Uterus (tissue), 4 donors: ENCODE data around the gene DNAJC4. TPM values are rescaled to one million over a fixed set of nuclear protein-coding genes. Genes with fewer than 3 reads are reported as not detected.
A peak's percentile ranks its signal among the peaks of the same experiment; 100 is the strongest.

Experiments used
- DNase-seq, 2 donors: peaks; one replicate each; pipeline ENCODE4 v3.0.0-alpha.2; 2019 to 2020
- H3K27ac ChIP-seq, 2 donors: fragments of 200-600 bp; sonication (generic); 1 replicate in 1 of 2; 2 replicates in 1 of 2; pipeline ENCODE4 v1.5.1; 2016 to 2018
- H3K27me3 ChIP-seq, 2 donors: fragments of 200-600 bp; sonication (generic); one replicate each; pipeline ENCODE4 v1.5.1; 2018 to 2019; ENCODE audit warnings: control low read depth in 1 of 2
- H3K36me3 ChIP-seq, 2 donors: fragments of 200-600 bp; sonication (generic); one replicate each; pipeline ENCODE4 v1.5.1; 2019; ENCODE audit warnings: control low read depth in 1 of 2
- H3K4me1 ChIP-seq, 2 donors: fragments of 200-600 bp; sonication (generic); one replicate each; pipeline ENCODE4 v1.5.1; 2018 to 2019; ENCODE audit warnings: control low read depth in 1 of 2
- H3K4me3 ChIP-seq, 2 donors: fragments of 200-600 bp; sonication (generic); 1 replicate in 1 of 2; 2 replicates in 1 of 2; pipeline ENCODE4 v1.5.1; 2018 to 2019; ENCODE audit warnings: mild to moderate bottlenecking in 1 of 2
- H3K9me3 ChIP-seq, 2 donors: fragments of 200-600 bp; sonication (generic); one replicate each; pipeline ENCODE4 v1.5.1; 2019; ENCODE audit warnings: control low read depth in 1 of 2
- POLR2A ChIP-seq, 2 donors: fragments of 450-650 bp; IDR thresholded peaks; one replicate each; pipeline ENCODE4 v1.6.1; 2016; ENCODE audit warnings: antibody characterized with exemption in 2 of 2, mild to moderate bottlenecking in 1 of 2, moderate library complexity in 1 of 2
- intact Hi-C: fragments of 100-400 bp; cut with DNase I; formaldehyde crosslinking; loops from one replicate; pipeline ENCODE4 v1.15.1; 2023; ENCODE audit warnings: low total_unique reads
- total RNA-seq, 4 donors: library from RNA; depleted of rRNA in 3 of 4; stranded (reverse); fragments of >200 nt in 3 of 4; gene quantifications; one replicate each; pipeline versions ENCODE4 v1.1.0 to v1.2.4, GENCODE V29; 2014 to 2023
- TF ChIP-seq, protein P1 (sequence below), 4 experiments: fragments of 200-600 bp in 2 of 4; fragments of 450-650 bp in 2 of 4; sonication (generic) in 2 of 4; IDR thresholded peaks; one replicate each; pipeline ENCODE4 v1.5.1; 2016 to 2019; ENCODE audit warnings: antibody characterized with exemption in 4 of 4, mild to moderate bottlenecking in 2 of 4, moderate library complexity in 1 of 4
- donor health status: DM: yes; HTN: yes; CAD: no.

Gene DNAJC4
- total RNA-seq, 4 donors from 2014 or later: 7.9 to 28.6 (median 16.6) TPM; not detected in 1

DNA sequence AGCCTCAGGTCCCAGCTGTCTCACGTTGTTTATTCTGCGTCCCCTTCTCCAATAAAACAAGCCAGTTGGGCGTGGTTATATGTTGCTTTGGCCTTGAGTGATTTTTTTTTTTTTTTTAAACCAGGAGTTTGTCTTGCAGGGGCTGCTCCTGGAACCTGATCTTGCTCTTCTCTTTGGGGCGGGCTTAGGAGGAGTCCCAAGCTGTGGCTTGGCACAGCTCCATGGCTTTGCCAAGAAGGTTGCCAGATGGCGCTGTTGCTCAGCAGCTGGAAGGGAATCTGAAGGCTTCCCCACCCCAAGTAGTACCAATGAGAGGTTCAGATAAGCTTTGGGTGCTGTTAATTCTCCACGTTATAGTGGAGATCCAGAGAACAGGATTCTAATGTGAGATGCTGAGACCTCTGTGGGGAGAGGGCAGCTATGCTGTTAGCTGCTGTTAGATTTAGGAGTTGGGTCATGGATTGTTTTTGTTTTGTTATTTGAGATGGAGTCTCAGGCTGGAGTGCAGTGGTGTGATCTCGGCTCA lies 25.8 kb upstream of the DNAJC4 start:
- no peaks in the 10 kb centered on the region for H3K27me3 ChIP-seq
- no peaks in the 10 kb centered on the region for H3K9me3 ChIP-seq
- no peaks in the 10 kb centered on the region for H3K4me1 ChIP-seq
- H3K4me3 ChIP-seq: no peak overlapping the region
- intact Hi-C loops: no loop called here
- peak; percentile 86 to 88 for DNase-seq
- no peak for TF ChIP-seq POLR2A (IDR thresholded peaks at IDR 0.05)
- TF ChIP-seq, protein P1, sequence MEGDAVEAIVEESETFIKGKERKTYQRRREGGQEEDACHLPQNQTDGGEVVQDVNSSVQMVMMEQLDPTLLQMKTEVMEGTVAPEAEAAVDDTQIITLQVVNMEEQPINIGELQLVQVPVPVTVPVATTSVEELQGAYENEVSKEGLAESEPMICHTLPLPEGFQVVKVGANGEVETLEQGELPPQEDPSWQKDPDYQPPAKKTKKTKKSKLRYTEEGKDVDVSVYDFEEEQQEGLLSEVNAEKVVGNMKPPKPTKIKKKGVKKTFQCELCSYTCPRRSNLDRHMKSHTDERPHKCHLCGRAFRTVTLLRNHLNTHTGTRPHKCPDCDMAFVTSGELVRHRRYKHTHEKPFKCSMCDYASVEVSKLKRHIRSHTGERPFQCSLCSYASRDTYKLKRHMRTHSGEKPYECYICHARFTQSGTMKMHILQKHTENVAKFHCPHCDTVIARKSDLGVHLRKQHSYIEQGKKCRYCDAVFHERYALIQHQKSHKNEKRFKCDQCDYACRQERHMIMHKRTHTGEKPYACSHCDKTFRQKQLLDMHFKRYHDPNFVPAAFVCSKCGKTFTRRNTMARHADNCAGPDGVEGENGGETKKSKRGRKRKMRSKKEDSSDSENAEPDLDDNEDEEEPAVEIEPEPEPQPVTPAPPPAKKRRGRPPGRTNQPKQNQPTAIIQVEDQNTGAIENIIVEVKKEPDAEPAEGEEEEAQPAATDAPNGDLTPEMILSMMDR (IDR thresholded peaks at IDR 0.05): peak; percentile 72 to 87 (median 78)
- H3K36me3 ChIP-seq: no peaks in the 10 kb centered on the region
- H3K27ac ChIP-seq: peak overlapping the region in 1 of 2 donors; percentile 28

GRCh38 chr11:64206457-64207255 lies 23.7 kb upstream of the DNAJC4 start, which contains the start of gene FERMT3:
TSS of gene FERMT3 (plus strand) at chr11:64206721. CDS start at chr11:64207365, 644 bp downstream.
- H3K4me3 ChIP-seq: no peak within 1 kb of the TSS
- H3K9me3 ChIP-seq: no peaks in the 10 kb centered on the region
- intact Hi-C loops: loop anchor here (5.0 kb wide), 1 partner anchor 91 kb away; no protein-coding TSS in a partner anchor
- H3K4me1 ChIP-seq: no peaks in the 10 kb centered on the region
- DNase-seq: peak in 1 of 2 donors; percentile 34
- H3K27me3 ChIP-seq: no peaks in the 10 kb centered on the region
- no peaks in the 10 kb centered on the region for H3K36me3 ChIP-seq
- H3K27ac ChIP-seq: peak within 1 kb of the TSS; percentile 65 to 78
- TF ChIP-seq, protein P1 (IDR thresholded peaks at IDR 0.05): no peak
- no peak for TF ChIP-seq POLR2A (IDR thresholded peaks at IDR 0.05)

DNA sequence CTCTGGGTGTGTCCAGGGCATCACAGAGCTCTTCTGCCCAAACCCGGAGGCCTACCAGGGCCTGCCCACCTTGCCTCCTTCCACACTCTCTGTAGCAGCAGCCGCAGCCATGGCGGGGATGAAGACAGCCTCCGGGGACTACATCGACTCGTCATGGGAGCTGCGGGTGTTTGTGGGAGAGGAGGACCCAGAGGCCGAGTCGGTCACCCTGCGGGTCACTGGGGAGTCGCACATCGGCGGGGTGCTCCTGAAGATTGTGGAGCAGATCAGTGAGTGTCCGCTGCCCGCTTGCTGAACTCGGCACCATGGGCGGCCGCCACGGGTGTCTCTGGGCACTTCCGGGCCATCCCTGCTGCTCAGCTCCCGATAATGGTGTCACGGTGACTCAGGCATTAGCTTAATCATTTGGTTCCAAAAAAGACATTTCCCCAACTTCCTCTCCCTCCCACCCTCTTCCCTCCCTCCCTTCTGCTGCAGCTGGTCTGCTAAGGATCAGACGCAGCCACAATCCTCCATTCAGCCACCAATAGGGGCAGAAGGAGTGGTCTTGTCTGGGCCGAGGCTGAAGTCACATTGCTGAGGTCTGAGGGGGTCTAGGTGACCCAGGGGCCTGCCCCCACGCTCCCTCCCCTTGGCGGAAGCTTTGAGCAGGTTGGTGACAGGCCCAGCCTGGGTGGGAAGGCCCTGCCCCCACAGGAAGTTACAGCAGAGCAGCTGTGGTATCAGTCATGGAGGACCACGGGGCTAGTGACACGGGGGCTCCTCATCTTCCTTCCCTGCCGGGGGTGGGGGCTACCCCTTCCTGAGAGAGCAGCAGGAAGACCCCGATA lies 22.9 kb upstream of the DNAJC4 start:
- intact Hi-C loops: loop anchor here (5.0 kb wide), 1 partner anchor 90 kb away; no protein-coding TSS in a partner anchor
- TF ChIP-seq, protein P1 (IDR thresholded peaks at IDR 0.05): no peak
- no peak for TF ChIP-seq POLR2A (IDR thresholded peaks at IDR 0.05)
- no peaks in the 10 kb centered on the region for H3K27me3 ChIP-seq
- no peaks in the 10 kb centered on the region for H3K9me3 ChIP-seq
- peak overlapping the region; percentile 65 to 78 for H3K27ac ChIP-seq
- DNase-seq: peak; percentile 63 to 72
- H3K4me1 ChIP-seq: no peaks in the 10 kb centered on the region
- no peaks in the 10 kb centered on the region for H3K36me3 ChIP-seq
- H3K4me3 ChIP-seq: no peak overlapping the region

GRCh38 chr11:64208086-64208795 lies 22.1 kb upstream of the DNAJC4 start:
- Histone ChIP-seq H3K27me3 (no peaks in the 10 kb centered on the region), H3K9me3 (no peaks in the 10 kb centered on the region), H3K4me3 (no peak overlapping the region), H3K27ac (peak overlapping the region; percentile 65 to 78), H3K36me3 (no peaks in the 10 kb centered on the region), H3K4me1 (no peaks in the 10 kb centered on the region)
- intact Hi-C loops: loop anchor here (5.0 kb wide), 1 partner anchor 89 kb away; no protein-coding TSS in a partner anchor
- TF ChIP-seq, protein P1 (IDR thresholded peaks at IDR 0.05): no peak
- no peak for TF ChIP-seq POLR2A (IDR thresholded peaks at IDR 0.05)
- peak in 1 of 2 donors; percentile 18 for DNase-seq
